ENCODE results near the gene VILL.
"Not testable (repeated sequence)": the region's sequence is repeated elsewhere in the genome, so short reads cannot be mapped to it uniquely, and the experiment has no call there.

VILL gene

DNA sequence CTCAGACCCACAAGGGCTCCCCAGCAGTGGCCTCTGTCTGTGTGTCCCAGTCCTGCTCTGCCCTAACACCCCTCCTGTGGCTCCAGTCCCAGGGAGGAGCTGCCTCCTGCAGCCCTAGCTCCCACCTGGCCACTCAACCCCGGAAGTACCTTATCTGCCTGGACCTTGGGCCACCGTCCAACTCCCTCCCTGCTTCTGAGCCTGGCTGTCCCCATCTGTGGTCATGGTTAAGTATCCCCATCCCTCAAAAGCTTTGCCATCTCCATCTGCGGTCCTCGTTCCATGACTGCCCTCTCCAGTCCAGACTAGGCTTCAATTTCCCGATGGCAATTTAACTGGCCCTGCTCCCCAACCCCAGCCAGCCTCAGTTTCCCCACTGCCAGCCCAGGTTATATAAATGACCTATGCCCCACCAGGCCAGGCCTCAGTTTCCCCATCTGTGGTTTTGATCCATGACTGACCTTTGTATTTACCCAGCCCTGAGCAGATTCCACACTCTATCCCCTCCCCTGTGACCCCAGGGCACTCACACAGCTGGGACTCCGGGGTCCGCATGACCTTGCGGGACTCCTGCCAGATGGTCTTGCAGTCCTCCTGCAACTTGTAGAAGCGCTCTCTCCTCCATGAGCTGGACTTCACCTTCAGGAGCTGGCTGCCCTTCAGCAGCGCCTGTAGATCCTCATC is 29.2 kb downstream of the VILL start:
- DNase-seq: no peak

DNA sequence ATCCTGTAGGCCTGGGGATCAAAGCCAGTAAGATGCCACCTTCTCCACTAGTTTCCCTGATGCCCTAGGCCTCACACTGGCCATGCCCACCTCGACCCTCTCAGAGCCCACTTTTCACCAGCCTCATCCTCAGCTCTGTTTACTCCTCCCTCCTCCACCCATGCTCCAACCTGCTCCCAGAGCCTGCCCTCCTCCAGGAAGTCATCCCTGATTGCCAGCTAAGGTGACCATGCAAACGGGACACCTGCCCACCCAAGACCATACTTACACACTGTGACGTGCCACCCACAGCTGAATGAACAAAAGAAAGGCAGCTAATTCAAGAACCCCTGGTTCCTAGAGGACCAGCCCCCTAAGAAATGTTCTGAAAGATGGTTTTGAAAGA is 29.7 kb downstream of the VILL start:
- no peak for DNase-seq

DNA sequence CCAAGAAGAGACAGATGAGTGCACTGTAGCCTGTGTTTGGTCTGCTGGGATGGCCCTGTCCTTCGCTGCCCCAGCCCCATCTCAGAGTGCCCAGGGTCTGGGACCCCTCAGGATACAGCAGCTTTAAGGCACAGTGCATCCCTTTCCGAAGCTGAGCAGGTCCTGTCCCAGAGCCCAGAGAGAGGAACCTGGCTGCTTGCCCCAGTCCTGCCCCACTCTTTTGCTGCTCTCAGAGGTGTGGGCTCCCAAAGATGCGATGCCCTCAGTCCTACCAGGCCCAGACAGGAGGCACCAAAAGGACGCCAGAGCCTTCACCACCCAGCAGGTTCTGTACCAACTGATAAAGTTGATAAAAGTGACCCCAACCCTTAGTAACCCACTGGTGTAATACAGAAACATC is 30.6 kb downstream of the VILL start:
- DNase-seq: no peak

DNA sequence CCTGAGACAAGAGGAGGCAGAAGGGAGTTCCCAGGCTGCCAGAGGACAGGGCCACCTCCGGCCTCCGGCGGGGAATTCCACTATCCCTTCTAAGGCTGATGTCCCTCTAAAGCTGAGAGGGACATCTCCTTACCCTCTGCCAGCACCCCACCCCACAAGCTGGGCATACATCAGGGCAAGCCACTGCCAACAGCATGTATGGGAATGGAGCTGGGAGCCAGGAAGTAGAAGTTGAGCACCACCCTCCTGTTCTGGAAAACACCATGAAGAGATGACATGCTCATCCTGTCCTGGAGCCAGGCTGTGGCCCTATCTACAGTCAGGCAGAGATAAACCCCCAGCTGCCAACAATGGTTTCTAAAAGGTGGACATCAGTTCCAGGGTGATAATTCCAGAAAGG is 31.7 kb downstream of the VILL start:
- no peak for DNase-seq

DNA sequence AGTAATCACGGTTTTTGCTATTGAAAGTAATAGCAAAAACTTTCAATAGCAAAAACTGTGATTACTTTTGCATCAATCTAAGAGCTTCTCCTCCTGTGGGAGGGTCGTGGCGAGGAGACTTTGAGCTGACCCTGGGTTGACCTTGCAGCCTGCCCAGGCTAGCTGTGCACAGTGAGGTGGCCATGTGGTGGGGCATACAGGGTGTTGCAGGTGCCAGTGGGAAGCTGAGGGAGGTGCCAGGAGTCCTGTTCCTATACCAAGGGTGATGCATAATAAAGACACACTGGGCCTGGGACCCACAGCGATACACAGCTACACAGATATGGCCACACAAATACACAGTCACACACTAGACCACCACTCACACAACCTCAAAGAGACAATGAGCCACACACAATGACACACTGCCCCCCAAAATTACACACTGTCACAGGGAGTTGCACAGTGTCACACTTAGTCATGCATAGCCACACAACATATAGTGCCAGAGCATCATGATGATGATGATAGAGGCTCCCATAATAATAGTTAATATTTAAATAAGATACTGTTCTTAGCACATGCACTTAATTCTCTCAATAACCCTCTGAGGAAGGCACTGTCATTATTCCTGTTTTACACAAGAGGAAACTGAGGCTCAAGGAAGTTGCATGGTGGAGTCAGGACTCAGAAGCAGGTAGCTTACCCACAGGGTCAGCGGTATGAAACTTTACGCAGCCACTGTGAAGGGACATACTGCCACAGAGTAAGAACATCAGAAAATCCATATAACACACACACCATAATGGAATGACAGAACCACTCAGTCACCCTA is 32.5 kb downstream of the VILL start:
- no peak for DNase-seq

DNA sequence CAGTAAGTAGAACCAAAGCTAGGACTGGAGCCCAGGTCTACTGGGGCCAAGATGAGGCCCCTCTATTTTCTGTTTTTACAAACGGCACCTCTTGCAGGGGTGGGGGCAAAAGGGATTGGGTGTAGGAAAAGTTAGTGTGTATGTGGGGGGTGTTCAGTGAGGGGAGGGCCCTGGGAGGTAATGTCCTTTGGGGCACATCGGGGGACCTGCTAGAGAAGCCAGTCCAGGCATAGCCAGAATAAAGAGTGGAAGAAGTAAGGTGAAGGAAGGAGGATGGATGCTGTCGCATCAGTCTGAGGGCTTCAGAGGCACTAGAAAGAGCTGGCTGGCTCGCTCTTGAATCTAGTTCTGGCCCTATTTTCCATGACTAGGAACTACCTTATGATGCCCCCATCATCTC is 36.3 kb downstream of the VILL start:
- DNase-seq: no peak

DNA sequence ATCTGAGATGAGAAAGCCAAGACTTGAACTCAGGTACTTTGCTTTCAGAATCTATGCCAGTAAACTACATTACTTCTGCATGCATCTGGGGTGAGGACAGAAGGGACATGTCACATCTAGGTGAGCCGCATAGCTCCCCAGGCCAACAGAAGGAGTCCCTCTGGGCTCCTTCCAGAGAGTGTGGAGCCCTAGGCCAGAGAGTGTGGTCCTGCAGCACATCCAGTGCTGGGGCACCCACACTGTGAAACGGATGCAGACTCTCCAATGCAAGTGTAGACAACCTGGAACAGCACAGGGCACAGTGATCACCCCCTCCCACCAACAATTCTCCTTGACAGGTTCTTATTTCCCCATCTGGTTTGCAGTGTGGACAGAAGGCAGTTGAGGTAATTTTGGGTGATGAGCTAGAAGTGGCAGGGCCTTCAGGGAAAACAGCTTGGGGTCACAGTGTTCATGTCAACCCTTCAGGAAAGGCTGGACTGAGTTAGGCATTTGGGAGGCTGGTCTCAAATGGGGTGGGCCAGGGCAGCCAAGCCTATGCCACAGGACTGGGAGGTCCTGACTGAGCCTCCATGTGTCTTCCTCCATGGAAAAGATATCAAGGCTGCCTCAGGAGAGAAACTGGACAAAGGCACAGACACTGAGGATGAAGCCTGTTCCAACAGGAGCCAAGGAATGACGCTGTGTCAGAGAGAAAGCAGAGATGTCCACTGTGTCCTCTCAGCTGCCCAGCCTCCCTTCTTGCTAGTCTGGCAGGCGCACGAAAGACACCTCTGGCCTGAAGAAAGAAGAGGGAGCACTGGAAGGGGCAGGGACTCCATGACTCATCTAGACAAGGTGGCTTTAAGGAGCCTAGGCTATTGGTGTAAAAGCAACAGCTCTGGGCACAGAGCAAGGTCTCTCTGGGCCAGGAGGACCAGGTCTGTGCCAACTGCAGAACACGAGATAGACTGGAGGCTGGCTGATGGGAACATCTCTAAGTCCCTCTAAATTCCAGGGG is 37.2 kb downstream of the VILL start:
- no peak for DNase-seq

DNA sequence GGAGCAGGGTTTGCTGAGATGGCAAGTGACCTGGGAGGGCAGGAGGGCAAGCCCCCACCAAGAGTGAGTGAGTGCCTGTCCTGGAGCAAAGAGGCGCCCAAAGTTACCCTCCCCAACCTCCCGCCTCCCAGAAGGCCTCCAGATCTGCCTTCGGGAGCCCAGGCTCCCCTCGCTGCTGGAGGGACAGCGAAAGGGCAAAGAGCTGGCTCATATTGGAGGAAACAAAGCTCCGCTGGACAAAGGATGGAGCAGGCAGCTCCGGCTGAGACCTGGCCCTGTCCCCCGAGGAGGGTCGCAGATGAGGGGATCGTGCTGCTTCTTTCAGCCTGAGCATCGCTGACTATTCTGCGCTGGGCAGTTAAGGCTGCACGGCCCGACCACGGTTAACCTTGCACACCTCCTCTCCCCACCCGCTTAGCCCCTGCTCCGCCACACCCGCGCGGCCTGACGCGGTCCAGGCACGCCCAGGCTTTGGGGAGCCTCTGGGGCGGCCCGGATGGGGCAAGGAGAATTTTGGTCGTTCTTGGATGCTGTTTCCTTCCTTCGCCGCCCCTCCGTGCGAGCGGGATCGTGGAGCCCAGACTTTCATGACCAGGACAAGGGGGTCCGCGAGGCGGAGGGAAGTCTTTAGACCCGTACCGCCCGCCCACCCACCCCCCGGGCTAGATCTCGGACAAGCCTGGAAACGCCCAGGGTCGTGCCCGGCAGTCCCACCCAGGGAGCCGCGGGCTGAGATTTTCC is 38.2 kb downstream of the VILL start:
- DNase-seq: no peak

DNA sequence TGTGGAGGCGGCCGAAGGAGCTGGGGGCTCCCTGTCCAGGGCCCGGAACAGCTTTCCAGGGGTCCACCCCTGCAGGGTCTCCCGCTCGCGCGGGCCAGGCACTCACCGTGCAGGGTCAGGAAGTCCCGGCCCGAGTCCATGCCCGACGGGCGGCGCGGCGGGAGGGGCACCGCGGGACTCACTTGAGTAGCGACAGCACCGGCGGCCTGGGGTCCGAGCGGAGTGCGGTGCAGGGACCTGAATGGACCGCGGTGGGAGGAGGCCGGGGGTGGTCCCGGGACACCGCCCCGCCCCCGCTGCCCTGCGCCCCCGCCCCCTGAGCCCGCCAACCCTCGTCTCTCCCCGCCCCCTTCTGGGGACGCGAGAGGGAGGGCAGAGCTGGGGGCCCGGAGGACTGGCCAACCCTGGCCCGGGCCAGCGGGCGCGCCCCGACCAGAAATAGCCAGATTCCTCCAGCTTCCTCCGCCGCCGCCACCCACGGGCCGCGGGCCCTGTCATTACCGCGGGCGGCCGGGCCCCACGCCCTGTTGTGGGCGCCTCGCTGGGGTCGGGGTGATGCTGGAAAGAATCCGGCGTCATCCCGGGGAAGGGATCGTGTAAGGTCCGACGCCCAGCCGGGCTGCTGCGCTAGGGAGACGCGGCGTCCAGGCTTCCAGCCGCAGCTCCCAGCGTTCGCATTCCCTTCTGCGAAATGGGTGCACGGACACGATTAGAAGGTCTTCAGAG is 39.0 kb downstream of the VILL start, which contains the start of gene PLCD1:
TSS of gene PLCD1 (minus strand) at position 243 of the 726 bp plus-strand sequence. CDS start at position 140, 103 bp downstream.
- DNase-seq: no peak

DNA sequence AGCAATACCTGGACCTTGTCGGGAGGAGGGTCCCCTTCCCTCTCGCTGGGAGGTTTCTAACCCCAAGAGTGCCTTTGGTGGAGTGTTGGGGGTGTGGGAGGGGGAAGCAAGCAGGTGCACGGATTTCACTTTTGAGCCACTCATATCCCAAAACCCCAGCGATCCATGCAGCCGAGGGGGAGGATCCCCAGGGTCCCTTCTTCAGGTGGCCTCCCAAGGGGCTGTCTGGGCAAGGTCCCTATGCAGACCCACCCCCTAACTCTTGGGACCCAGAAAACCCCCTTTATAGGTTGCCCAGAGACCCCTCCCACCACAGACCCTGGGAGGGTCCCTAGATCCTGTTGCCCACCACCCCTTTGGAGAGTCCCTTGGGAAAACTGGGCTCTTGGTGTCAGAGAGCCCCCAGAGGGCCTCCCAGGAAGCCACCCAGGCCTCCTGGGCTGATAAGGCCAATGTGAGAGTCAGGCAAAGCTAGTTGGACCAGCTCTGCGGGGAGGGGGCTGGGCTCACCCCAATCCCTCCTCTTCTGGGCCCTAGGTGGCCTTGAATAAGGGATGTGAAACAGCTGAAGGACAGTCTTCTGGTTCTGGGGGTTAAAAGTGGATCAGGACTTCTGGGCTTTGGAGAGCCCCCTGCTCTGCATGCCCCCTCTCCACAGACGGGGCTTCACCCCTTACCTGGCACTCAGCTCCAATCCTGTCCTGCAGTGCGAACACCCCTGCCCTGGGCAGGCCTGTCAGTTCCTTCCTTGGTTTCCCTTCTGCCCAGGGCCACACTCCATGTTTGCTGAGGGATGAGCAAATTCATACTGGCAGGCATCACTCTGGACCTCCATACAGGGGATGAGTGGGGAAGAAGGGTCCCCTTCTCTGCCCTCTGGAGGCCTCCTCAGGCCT is 39.8 kb downstream of the VILL start:
- no peak for DNase-seq

DNA sequence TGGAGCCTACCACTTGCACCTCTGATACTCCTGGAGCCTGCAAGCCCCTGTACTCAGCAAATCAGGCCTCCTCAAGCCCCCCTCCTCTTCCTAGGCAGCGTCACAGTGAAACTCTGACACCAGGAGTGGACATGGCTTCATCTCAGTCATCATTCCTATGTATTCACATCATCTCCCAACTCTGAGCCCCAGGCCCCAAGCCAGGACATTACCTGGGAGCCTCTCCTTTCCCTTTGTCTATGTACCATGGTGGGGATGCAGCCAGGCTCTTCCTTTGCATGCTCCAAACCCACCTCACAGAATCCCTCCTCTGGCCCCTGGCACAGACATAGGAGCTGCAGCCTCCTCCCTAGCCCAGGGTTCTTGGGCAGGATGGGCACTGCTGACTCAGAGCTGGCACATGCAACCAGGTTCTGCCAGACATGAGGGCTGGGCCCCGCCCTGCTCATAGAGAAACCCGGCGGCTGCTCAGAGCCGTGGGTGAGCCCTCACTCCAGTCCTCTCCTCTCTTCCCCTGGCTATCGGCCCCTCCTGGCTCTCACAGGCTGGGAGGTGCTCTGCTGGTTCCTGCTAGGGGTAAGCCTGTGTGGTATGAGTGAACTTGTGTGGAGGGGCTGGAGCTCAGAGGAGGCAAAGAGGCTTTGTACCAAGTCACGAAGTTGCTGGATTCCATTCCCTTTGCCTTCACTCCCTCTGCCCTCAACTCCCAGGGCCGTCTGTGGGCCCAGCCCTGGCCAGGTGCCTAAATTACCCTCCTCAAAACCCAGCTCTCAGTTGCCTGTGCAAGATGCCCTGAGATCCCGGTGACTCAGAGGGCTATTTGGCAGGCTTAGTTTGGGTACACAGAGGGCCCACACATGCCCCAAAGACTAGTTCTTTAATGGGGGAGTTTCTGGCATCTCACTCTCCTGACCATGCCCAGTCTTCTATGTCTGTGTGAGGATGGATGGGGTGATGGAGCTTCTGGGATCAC is 40.7 kb downstream of the VILL start:
- DNase-seq: no peak

DNA sequence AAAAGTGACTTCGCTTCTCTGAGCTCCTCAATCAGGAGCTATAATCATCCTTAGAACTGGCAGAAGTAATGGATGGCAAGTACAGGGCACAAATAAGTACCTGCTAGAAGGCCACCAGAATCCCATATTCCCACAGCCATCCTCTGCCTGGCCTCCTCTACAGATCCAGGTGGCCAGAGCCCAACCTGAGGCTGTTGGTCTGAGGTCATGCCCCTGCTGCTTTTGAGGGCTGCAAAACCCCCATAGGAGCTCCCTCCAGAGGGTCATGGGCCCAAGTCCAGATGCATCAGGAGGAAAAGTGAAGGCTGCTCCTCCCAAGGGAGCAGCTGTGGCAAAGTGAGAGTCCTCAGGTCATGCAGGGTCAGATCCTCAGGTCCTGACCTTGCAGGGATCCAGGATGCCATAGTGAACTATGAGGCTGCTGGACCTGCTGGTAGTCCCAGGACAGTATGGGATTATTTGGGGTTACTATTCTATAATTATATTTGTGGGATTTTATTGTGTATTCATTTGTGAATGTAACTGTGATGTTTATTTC is 41.8 kb downstream of the VILL start:
- DNase-seq: no peak

DNA sequence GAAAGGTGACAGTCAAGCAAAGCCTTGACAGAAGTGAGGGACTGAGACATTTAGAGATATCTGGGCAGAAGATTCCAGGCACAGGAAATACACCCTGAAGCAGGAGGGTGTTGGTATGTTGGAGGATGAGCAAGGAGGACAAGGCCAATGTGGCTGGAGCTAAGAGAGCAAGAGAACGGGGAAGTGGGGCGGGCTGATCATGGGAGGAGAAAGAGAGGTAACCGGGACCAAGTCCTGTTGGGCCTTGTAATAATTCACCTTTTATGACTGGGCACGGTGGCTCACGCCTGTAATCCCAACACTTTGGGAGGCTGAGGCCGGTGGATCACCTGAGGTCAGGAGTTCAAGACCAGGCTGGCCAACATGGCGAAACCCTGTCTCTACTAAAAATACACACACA is 43.0 kb downstream of the VILL start:
- not testable (repeated sequence) for DNase-seq

DNA sequence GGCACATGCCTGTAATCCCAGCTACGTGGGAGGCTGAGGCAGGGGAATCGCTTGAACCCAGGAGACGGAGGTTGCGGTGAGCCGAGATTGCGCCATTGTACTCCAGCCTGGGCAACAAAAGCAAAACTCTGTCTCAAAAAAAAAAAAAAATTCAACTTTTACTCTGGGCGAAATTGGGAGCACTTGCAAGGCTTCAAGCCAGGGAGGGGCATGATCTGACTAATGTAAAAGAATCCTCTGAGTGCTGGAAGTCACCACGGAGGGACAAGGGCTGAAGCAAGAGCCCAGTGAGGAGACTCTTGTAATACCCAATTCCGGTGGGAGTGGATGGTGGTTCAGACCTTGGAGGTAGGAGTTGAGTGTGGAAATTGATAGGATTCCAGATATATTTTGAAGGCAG is 43.7 kb downstream of the VILL start:
- DNase-seq: not testable (repeated sequence)

DNA sequence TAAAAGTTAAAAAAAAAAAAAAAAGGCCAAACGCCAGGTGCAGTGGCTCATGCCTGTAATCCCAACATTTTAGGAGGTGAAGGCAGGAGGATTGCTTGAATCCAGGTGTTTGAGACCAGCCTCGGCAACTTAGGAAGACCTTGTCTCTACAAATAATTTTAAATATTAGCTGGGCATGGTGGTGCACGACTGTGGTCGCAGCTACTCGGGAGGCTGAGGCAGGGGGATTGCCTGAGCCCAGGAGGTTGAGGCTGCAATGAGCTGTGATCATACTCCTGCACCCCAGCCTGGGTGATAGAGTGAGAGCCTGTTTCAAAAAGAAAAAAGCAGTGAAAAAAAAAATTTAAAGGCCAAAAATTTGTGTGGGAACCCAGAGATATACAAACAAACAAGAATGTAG is 45.7 kb downstream of the VILL start:
- no peak for DNase-seq

DNA sequence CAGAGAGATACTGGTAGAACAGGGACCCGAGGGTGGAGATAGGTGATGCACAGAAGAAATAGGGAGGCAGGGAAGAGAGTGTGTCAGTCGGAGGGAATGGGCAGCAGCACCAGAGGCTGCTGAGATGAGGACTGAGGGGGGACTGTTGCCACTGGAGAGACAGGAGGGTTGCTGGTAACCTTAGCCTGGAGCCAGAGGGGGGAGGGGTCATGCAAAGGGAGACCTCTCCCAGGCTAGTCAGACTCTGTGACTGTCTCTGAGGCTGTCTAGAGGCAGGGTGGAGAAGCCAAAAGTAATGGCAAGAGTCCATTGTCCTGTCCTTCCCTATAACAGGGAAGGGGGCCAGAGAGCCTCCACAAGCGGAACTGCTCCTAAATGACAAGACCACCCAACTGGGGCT is 46.3 kb downstream of the VILL start:
- no peak for DNase-seq

DNA sequence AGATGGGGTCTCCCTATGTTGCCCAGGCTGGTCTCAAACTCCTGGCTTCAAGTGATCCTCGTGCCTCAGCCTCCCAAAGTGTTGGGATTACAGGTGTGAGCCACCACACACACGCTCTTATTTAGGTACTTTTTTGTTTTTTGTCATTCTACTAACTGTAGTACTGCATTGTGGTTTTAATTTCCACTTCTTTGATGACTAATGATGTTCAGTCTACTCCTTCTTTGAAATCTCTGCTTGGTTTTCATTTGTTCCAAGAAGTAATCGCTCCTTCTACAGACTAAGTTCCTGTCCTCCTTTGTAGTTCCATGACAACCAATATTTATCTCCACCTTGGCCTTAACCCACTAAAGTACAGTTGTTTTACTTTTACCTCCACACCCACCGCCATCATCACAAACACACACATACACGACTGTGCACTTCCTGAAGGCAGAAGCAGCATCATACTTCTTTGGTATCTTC is 47.9 kb downstream of the VILL start:
- no peak for DNase-seq

DNA sequence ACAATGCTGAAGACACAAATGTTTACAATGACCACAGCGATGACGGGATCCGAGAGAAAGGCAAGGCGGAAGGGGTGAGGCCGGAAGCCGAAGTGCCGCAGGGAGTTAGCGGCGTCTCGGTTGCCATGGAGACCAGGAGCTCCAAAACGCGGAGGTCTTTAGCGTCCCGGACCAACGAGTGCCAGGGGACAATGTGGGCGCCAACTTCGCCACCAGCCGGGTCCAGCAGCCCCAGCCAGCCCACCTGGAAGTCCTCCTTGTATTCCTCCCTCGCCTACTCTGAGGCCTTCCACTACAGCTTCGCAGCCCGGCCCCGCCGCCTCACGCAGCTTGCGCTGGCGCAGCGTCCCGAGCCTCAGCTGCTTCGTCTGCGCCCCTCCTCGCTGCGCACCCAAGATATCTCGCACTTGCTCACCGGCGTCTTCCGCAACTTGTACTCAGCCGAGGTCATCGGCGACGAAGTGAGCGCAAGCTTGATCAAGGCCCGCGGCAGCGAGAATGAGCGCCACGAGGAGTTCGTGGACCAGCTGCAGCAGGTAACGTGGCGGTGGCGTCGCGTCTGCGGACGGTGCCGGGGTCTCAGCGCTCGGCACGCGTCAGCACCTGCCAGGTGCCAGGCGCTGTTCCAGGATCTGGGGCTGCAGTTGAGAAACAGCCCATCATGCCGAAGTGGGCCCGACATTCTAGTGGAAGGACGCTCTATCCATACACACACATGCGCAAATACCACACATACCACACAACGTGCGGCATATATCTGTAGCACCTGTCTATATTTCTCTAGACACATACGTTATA is 48.7 kb downstream of the VILL start, which contains the start of gene DLEC1:
TSS of gene DLEC1 (plus strand) at position 108 of the 798 bp plus-strand sequence. CDS start at position 126, 18 bp downstream.
- no peak for DNase-seq

Measured in NCI-H510A treated with DMSO at 0.1 percent for 48 hours (cell line).